Endometrial microvascular endothelial cells (primary cell): ENCODE measurements around the gene BCAS4. TPM values are rescaled to one million over a fixed set of nuclear protein-coding genes. Genes with fewer than 3 reads are reported as not detected.

ENCODE experiments used
- in situ Hi-C: cut with HindIII; loops from 2 replicates; pipeline ENCODE4 v1.10.0; 2017; ENCODE audit warnings: low sequenced_read_pairs, low pct_unique_long_range_greater_than_20kb; ENCODE audit errors: inconsistent ontology term
- total RNA-seq: library from RNA; depleted of rRNA; stranded (reverse); fragments of >200 nt; gene quantifications from one replicate; pipeline ENCODE4 v1.2.3, GENCODE V29; 2015; ENCODE audit errors: inconsistent ontology term

The BCAS4 gene
- total RNA-seq, 1 donor from 2014 or later: 3.1 TPM

DNA sequence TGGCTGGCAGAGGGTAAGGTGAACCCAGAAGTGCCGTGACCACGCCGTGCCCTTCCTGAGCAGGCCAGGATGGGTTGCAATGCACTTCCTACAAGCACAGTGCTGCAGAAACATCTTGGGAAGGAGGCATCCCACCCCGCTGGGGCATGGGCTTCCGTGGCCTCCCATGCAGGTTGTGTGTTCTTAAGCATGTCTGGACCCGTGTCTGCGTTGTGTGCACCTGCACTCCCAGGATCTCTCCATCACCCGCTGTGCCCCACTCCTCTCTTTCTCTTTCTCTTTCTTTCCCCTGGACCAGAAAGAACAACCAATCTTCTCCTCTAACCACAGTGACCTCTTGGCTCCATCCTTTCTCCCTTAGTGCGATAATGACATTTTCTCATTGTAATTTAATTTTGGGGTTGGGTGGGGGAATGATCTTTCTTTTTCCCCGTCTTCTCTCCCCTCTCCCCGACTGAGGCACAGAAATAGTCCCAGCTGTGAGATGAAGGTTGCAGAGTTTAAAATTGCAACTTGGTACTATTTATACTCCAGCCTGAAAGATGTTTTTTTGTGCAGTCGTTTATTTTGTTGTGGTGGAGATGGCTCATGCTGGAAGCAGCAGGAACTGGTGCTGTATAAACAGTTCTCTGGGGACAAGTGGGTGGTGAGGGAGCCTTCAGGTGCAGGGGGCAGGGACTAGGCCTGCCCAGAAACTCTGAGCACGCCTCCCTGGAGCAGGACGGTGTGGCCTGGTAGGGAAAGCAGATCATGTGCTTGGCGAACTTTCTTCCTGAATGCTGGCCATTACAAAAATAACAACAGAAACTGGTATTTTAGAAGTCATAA, 20.5 kb downstream of the BCAS4 start:
- in situ Hi-C loops: no loop called here

DNA sequence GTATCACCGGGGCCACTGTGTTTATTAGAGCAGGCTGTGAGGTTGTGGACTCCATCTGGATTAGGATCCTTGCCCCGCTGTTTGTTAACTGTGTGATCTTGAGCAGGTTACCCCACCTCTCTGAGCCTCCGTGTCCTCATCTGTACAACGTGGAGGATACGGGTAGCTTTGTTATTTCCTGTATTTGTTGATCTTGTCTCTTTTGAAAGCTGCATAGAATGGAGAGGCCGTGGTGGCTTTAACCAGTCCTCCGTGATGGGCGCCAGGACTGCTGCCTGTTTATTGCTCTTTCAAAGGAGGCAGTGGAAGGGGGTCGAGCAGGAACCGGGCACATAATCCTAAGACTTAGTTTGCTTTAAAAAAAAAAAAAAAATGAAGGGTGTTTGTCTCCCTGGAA, 22.9 kb downstream of the BCAS4 start:
- in situ Hi-C loops: no loop called here

- in situ Hi-C loops: no loop called here
These were observed 24.5 kb downstream of the BCAS4 start for GRCh38 chr20:50819349-50819748.

DNA sequence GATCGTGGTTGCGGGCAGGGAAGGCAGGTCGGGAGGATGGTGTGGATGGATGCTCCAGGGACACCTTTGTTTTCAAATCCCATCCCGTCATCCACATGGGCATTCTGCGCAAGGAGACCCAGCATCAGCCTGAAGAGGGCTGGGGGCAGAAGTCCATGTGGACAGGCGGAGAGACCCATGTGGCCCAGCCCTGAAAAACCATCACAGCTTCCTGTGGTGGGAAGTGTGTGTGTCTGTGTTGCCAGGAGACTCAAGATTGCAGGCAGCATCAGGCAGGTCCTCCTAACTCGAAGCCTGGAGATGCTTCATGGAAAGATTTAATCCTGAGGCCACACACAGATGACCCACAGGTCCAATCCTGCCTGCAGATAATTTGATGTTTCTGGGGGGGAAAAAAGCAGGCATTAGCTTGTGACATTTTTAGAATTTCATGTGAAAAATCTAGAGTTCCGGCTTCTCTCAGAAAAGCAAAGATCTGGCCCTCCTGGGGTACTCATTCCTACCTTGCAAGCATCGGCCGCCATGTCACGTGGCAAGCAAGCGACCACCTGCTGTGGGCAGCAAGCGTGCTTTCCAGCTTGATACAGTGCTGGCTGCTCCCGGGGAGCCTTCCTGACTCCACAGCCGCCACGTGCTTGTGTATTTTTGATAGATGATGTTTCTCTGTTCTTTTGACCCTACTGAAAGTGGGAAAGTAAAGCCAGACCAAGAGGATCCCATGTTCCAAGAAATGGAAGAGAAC, 25.8 kb downstream of the BCAS4 start:
- in situ Hi-C loops: no loop called here

DNA sequence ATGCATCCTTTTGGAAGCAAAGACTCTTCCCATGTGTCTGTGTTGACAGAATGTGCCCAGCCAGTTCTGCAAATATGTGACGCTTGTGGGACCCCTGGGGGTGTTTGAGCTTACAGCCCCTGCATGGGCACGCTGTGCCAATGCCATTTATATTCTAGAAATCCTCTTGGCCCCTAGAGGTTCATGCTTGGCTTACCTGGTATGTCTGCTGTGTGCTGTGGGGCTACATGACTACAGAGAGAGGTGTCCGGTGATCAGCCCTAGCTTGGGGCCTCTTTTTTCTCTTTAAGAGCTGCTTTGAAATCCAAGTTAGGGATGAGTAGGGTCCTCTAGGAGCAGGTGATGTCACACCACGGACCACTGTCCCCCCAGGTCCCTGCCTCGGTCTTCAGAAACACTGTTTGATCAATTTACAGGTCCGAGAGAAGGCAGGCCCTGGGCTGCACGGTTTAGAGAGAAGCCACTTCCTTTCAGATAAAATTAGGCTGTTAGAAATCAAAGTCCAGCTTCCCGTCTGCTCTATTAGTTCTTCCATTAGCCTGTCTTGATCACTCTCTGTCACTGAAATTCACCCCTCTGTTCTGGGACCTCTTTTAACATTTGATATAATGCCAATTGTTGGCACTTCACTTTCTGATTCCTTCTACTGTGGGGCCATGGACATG, 26.5 kb downstream of the BCAS4 start:
- in situ Hi-C loops: no loop called here

- in situ Hi-C loops: no loop called here
These were observed 27.1 kb downstream of the BCAS4 start for GRCh38 chr20:50821994-50822393.

- in situ Hi-C loops: no loop called here
These were observed 28.5 kb downstream of the BCAS4 start for GRCh38 chr20:50823319-50823718.

- in situ Hi-C loops: no loop called here
These were observed 29.3 kb downstream of the BCAS4 start for GRCh38 chr20:50824137-50824536.

DNA sequence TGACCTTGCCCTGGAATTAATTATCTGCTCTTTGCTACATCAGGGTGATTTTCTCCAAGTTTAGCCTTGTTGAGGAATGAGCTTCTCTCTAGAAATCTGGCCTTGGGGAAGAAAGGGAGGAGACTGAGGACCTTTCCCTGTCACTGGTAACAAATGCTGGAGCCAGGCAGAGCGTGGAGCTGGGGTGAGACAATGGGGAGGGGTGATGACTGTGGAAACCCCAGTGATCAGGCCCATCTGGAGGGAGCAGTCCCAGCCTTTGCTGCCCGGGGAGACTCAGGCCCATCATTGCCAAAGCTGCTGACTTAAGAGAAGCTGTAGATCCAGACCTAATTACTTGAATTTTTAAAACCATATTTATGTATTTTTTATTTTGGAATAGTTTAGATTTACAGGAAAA, 31.3 kb downstream of the BCAS4 start:
- in situ Hi-C loops: no loop called here

GRCh38 chr20:50828363-50829136, 33.7 kb downstream of the BCAS4 start:
- in situ Hi-C loops: no loop called here

GRCh38 chr20:50831622-50832021, 36.8 kb downstream of the BCAS4 start:
- in situ Hi-C loops: no loop called here

DNA sequence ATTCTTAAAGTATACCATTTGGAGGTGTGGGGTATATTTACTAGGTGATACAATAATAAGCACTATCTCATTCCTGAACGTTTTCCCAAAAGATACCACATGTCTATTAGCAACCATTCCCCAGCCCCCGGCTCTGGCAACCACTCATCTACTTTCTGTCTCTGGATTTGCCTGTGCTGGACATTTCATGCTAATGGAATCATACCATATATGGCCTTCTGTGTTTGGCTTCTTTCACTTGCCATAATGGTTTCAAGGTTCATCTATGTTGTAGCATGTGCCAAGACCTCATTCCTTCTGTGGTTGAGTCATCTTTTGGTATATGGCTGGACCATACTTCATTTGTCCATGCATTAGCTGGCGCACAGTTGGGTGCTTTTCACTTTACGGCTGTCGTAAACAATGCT, 39.7 kb downstream of the BCAS4 start:
- in situ Hi-C loops: no loop called here

GRCh38 chr20:50837532-50838321, 42.9 kb downstream of the BCAS4 start:
- in situ Hi-C loops: no loop called here

DNA sequence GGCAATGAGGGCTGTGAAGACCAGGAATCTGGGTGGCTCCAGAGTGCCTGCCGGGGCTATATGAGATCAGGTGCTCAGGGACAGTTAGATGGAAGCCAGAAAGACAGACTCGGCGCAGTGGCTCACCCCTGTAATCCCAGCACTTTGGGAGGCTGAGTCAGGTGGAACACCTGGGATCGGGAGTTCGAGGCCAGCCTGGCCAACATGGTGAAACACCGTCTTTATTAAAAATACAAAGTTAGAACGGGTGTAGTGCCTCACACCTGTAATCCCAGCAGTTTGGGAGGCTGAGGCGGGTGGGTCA, 43.4 kb downstream of the BCAS4 start:
- in situ Hi-C loops: no loop called here

DNA sequence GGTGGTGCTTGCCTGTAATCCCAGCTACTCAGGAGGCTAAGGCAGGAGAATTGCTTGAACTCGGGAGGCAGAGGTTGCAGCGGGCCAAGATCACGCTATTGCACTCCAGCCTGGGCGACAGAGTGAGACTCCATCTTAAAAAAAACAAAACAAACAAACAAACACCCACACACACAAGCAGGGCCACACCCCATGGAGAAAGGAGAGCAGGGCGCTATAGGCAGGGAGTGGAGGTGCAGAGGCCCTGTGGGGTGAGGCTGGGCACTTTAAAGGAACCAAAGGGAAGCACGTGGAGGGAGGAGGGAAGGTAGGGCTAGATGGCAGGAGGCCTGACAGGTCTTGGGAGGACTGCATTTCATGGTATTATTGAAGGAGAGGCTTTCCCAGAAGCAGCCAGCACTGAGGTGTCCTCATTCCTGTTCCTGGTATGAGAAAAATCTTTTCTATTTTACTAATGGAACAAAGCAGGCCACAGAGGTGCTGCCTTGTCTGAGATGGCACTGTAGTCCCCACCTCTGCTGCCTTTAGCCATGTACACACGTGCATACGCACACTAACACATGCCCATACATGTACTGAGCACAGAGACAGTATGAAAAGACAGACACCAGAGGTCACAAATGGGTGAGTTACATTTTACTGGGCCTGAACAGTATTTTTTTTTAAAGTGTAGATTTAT, 44.0 kb downstream of the BCAS4 start:
- in situ Hi-C loops: no loop called here

DNA sequence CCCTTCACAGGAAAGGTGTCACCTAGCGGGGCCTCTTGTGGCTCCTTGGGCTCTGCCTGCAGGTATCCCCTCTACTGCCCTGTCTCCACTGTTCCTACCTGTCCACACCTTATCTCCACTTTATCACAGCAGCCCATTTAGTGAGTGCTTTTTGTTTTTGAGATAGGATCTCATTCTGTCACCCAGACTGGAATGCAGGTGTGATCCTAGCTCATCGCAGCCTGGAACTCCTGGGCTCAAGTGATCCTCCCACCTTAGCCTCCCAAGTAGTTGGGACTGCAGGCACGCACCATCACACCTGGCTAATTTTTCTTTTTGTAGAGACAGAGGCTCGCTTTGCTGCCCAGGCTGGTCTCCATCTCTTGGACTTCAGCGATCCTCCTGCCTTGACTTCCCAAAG, 48.0 kb downstream of the BCAS4 start:
- in situ Hi-C loops: no loop called here

DNA sequence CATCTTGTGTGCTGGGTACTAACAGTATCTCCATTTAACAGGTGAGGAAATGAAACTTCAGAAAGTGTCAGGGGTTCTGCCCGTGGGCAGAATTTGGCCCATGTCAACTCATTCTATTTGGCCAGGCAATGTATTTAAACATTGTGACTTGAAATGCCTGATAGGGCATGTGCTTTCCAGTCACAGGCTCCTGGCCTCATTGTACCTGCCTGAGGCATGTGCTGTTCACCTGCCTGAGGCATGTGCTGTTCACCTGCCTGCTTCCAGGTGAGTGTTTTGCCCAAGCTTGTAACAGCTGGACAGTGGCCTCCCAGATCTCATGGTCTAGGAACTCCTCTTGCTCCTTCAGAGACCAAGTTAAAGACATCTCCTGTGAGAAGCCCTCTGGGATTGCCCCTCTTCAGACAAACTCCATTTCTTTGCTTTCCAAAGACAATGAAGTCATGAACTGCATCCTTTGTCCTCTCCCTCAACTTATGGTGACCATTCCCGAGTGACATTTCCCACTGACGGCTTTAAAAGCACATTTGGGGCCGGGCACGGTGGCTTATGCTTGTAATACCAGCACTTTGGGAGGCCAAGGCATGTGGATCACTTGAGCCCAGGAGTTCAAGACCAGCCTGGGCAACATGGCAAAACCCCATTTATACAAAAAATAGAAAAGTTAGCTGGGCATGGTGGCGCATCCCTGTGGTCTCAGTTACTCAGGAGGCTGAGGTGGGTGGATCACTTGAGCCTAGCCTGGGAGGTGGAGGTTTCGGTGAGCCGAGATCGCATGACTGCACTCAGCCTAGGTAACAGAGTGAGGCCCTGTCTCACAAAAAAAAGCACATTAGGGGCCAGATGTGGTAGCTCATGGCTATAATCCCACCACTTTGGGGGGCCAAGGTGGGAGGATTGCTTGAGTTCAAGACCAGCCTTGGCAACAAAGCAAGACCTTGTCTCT, 48.7 kb downstream of the BCAS4 start:
- in situ Hi-C loops: no loop called here
